SU-DHL-6 (cell line): ENCODE results near the gene LASP1.

ENCODE experiments used
- H2AFZ ChIP-seq: fragments of 200-600 bp; sonication (generic); 2 replicates; pipeline ENCODE4 v1.6.1; 2014; ENCODE audit warnings: low read depth, mild to moderate bottlenecking, moderate library complexity, mixed read lengths, antibody characterized with exemption, low read length; ENCODE audit not compliant: severe bottlenecking
- H3F3A ChIP-seq: fragments of 200-600 bp; shearing (Covaris generic); 2 replicates; pipeline ENCODE4 v1.6.0; 2016; ENCODE audit warnings: antibody characterized with exemption, mild to moderate bottlenecking; ENCODE audit not compliant: insufficient read depth
- H3K27ac ChIP-seq: fragments of 200-600 bp; sonication (generic); 2 replicates; pipeline ENCODE4 v1.5.1; 2016; ENCODE audit warnings: low read depth, mild to moderate bottlenecking, low read length, moderate library complexity, mixed read lengths
- H3K27me3 ChIP-seq: fragments of 200-600 bp; sonication (generic), shearing (Covaris generic); 2 replicates; pipeline ENCODE4 v1.6.0; 2014; ENCODE audit warnings: mild to moderate bottlenecking, low read length
- H3K36me3 ChIP-seq: fragments of 200-600 bp; sonication (generic); 2 replicates; pipeline ENCODE4 v1.6.1; 2014; ENCODE audit warnings: mild to moderate bottlenecking, low read length, mixed read lengths
- H3K4me2 ChIP-seq: fragments of 300-600, 200-600 bp; shearing (Covaris generic), sonication (generic); 2 replicates; pipeline ENCODE4 v1.6.0; 2014; ENCODE audit warnings: low read length, low read depth, mild to moderate bottlenecking; ENCODE audit not compliant: poor library complexity, severe bottlenecking
- H3K4me3 ChIP-seq: fragments of 200-600 bp; sonication (generic); 2 replicates; pipeline ENCODE4 v1.5.1; 2014; ENCODE audit warnings: antibody characterized with exemption, low read length, mild to moderate bottlenecking, mixed read lengths; ENCODE audit not compliant: insufficient read depth, poor library complexity, severe bottlenecking
- H3K79me2 ChIP-seq: fragments of 200-600 bp; sonication (generic); 2 replicates; pipeline ENCODE4 v1.6.1; 2014; ENCODE audit warnings: mild to moderate bottlenecking, low read length, moderate library complexity; ENCODE audit not compliant: insufficient read depth
- H3K9ac ChIP-seq: fragments of 200-600 bp; sonication (generic); 2 replicates; pipeline ENCODE4 v1.7.0; 2014; ENCODE audit warnings: mild to moderate bottlenecking, low read length
- H3K9me2 ChIP-seq: fragments of 200-600 bp; sonication (generic); replicated peaks from 2 replicates; pipeline ENCODE4 v1.6.1; 2014; ENCODE audit warnings: low read length; ENCODE audit not compliant: insufficient read depth
- H3K9me3 ChIP-seq: fragments of 200-600 bp; sonication (generic); 2 replicates; pipeline ENCODE4 v1.6.1; 2014; ENCODE audit warnings: low read length, mixed read lengths; ENCODE audit not compliant: insufficient read depth
- H4K20me1 ChIP-seq: fragments of 200-600 bp; sonication (generic); 2 replicates; pipeline ENCODE4 v1.6.1; 2014; ENCODE audit warnings: low read depth, mild to moderate bottlenecking, antibody characterized with exemption, low read length, moderate library complexity, mixed read lengths
- EZH2phosphoT487 ChIP-seq: fragments of 200-600 bp; sonication (generic), shearing (Covaris generic); conservative IDR thresholded peaks from 2 replicates; pipeline ENCODE4 v1.6.1; 2018; ENCODE audit warnings: mild to moderate bottlenecking, antibody characterized with exemption, low read length, moderate library complexity, mixed read lengths
- TF ChIP-seq, protein P1 (sequence below): fragments of 200-600 bp; sonication (generic); IDR thresholded peaks from one replicate; pipeline ENCODE4 v1.5.1; 2017; ENCODE audit warnings: antibody characterized with exemption, mild to moderate bottlenecking, low read length, moderate library complexity; ENCODE audit not compliant: insufficient read depth, poor library complexity, severe bottlenecking

Gene LASP1

GRCh38 chr17:38844261-38844757, 25.5 kb upstream of the LASP1 start:
- H3K4me3 ChIP-seq: no peak overlapping the region
- no peaks in the 10 kb centered on the region for H3K9me2 ChIP-seq
- TF ChIP-seq, protein P1, sequence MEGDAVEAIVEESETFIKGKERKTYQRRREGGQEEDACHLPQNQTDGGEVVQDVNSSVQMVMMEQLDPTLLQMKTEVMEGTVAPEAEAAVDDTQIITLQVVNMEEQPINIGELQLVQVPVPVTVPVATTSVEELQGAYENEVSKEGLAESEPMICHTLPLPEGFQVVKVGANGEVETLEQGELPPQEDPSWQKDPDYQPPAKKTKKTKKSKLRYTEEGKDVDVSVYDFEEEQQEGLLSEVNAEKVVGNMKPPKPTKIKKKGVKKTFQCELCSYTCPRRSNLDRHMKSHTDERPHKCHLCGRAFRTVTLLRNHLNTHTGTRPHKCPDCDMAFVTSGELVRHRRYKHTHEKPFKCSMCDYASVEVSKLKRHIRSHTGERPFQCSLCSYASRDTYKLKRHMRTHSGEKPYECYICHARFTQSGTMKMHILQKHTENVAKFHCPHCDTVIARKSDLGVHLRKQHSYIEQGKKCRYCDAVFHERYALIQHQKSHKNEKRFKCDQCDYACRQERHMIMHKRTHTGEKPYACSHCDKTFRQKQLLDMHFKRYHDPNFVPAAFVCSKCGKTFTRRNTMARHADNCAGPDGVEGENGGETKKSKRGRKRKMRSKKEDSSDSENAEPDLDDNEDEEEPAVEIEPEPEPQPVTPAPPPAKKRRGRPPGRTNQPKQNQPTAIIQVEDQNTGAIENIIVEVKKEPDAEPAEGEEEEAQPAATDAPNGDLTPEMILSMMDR: no peak
- no peak for TF ChIP-seq EZH2phosphoT487
- peaks cover 8% of the 10 kb centered on the region for H3K36me3 ChIP-seq
- H3K27me3 ChIP-seq: no peaks in the 10 kb centered on the region
- H3F3A ChIP-seq: peaks cover 35% of the 10 kb centered on the region
- no peak overlapping the region for H3K27ac ChIP-seq
- peaks cover 6% of the 10 kb centered on the region; the same call in 1 of the 2 replicates for H4K20me1 ChIP-seq
- H3K9ac ChIP-seq: no peak overlapping the region
- H2AFZ ChIP-seq: no peak overlapping the region
- no peaks in the 10 kb centered on the region for H3K79me2 ChIP-seq
- H3K4me2 ChIP-seq: no peak overlapping the region
- no peaks in the 10 kb centered on the region for H3K9me3 ChIP-seq

DNA sequence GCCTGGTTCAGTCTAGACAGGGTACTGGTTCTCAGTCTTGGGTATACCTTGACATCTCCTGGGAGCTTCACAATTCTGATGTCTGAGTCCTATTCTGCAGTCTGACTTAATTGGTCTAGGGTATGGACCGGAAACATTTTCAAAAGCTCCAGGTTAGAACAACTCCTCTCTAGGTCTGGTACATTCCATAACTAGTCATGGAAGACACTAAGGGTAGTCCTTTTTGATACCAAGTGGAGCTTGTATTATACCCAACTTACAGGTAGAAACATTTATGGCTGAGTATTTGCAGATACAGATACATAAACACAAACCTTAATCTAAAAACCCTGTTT, 21.3 kb upstream of the LASP1 start:
- no peaks in the 10 kb centered on the region for H3K27me3 ChIP-seq
- TF ChIP-seq EZH2phosphoT487: no peak
- TF ChIP-seq, protein P1: no peak
- no peak overlapping the region for H3K9ac ChIP-seq
- H3K4me2 ChIP-seq: no peak overlapping the region
- H4K20me1 ChIP-seq: peaks cover 22% of the 10 kb centered on the region; the same call in 1 of the 2 replicates
- H3K9me2 ChIP-seq: no peaks in the 10 kb centered on the region
- no peaks in the 10 kb centered on the region for H3K9me3 ChIP-seq
- H3K36me3 ChIP-seq: peaks cover 43% of the 10 kb centered on the region
- H3K4me3 ChIP-seq: no peak overlapping the region
- peaks cover 76% of the 10 kb centered on the region for H3F3A ChIP-seq
- no peak overlapping the region for H2AFZ ChIP-seq
- H3K79me2 ChIP-seq: peaks cover 34% of the 10 kb centered on the region
- no peak overlapping the region for H3K27ac ChIP-seq

DNA sequence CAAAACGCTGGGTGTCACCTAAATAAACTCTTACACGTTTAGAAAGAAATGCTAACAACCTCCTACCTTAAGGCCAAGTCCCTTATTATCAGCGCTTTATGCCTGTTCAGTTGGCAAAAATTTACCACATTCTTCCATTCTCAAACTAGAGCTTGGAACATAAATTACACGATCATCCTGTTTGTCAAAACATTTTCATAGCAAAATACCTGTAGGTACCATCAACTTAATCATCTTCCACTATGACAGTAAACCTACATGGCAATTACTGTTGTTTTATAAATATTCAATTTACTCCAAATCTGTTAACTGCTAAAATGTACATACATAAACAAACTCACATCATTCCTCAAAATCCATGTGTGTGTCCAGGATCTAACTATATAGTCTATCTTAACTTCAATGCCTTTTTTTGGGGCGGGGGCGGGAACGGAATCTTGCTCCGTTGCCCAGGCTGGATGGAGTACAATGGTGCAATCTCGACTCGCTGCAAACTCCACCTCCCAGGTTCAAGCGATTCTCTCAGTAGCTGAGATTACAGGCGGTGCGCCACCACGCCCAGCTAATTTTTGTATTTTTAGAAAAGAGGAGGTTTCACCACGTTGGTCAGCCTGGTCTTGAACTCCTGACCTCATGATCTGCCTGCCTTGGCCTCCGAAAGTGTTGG, 20.8 kb upstream of the LASP1 start:
- peaks cover 80% of the 10 kb centered on the region for H3F3A ChIP-seq
- H3K9me3 ChIP-seq: no peaks in the 10 kb centered on the region
- H4K20me1 ChIP-seq: peaks cover 22% of the 10 kb centered on the region; the same call in 1 of the 2 replicates
- no peak overlapping the region for H3K9ac ChIP-seq
- H3K27ac ChIP-seq: no peak overlapping the region
- peaks cover 43% of the 10 kb centered on the region for H3K36me3 ChIP-seq
- no peaks in the 10 kb centered on the region for H3K27me3 ChIP-seq
- H2AFZ ChIP-seq: no peak overlapping the region
- no peak for TF ChIP-seq EZH2phosphoT487
- TF ChIP-seq, protein P1: no peak
- H3K9me2 ChIP-seq: no peaks in the 10 kb centered on the region
- no peak overlapping the region for H3K4me3 ChIP-seq
- H3K4me2 ChIP-seq: no peak overlapping the region
- peaks cover 34% of the 10 kb centered on the region for H3K79me2 ChIP-seq
